MM.1S (cell line): ENCODE measurements around the gene CASKIN1.

Experiments used
- EZH2phosphoT487 ChIP-seq: fragments of 300-600 bp; sonication (generic); IDR thresholded peaks from 2 replicates; pipeline ENCODE4 v1.6.1; 2018; ENCODE audit warnings: antibody characterized with exemption, low read length
- TF ChIP-seq, protein P1 (sequence below): fragments of 300-600 bp; sonication (generic); IDR thresholded peaks from 2 replicates; pipeline ENCODE4 v1.5.1; 2016; ENCODE audit warnings: antibody characterized with exemption, low read length, mixed read lengths

DNA sequence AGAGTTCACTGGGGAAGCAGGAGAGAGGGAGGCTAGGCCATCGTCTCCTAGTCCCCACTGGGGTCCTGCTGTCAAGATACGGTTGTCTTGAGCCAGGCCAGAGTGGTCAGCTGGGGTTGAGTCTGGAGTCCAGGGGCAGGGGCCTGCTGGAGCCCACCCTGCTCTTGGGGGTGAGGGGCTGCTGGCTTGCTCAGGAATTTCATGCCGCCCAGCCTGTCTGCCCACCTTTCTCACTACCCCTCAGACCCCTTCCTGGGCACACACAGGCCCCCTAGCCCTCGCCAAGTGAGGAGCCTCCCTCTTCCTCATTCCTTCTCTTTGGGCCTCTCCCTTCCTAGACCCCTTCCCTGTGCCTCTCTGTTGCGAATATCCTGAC, 39.6 kb downstream of the CASKIN1 start:
- TF ChIP-seq, protein P1, sequence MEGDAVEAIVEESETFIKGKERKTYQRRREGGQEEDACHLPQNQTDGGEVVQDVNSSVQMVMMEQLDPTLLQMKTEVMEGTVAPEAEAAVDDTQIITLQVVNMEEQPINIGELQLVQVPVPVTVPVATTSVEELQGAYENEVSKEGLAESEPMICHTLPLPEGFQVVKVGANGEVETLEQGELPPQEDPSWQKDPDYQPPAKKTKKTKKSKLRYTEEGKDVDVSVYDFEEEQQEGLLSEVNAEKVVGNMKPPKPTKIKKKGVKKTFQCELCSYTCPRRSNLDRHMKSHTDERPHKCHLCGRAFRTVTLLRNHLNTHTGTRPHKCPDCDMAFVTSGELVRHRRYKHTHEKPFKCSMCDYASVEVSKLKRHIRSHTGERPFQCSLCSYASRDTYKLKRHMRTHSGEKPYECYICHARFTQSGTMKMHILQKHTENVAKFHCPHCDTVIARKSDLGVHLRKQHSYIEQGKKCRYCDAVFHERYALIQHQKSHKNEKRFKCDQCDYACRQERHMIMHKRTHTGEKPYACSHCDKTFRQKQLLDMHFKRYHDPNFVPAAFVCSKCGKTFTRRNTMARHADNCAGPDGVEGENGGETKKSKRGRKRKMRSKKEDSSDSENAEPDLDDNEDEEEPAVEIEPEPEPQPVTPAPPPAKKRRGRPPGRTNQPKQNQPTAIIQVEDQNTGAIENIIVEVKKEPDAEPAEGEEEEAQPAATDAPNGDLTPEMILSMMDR = no peak
- TF ChIP-seq EZH2phosphoT487 = no peak
